Epidermal melanocyte (primary cell): ENCODE data around the gene DAPK1.

Source experiments
- DNase-seq: peaks from one replicate; pipeline ENCODE4 v3.0.0; 2011; ENCODE audit warnings: low spot score; ENCODE audit not compliant: insufficient read length

The DAPK1 gene

GRCh38 chr9:87610200-87611155 lies 112.8 kb downstream of the DAPK1 start:
- no peak for DNase-seq

- no peak for DNase-seq
Measured at GRCh38 chr9:87611776-87612175, 114.1 kb downstream of the DAPK1 start.

- DNase-seq = no peak
Measured at GRCh38 chr9:87612536-87612935, 114.9 kb downstream of the DAPK1 start.

- DNase-seq = no peak
Measured at GRCh38 chr9:87613265-87614111, 115.8 kb downstream of the DAPK1 start.

- DNase-seq = no peak
Measured at GRCh38 chr9:87614397-87614796, 116.7 kb downstream of the DAPK1 start.

- DNase-seq = no peak
Measured at GRCh38 chr9:87615136-87615535, 117.5 kb downstream of the DAPK1 start.

GRCh38 chr9:87615547-87616148 lies 118.0 kb downstream of the DAPK1 start:
- DNase-seq = no peak

- DNase-seq = no peak
Measured at GRCh38 chr9:87618226-87618625, 120.6 kb downstream of the DAPK1 start.

GRCh38 chr9:87618931-87619330 lies 121.3 kb downstream of the DAPK1 start:
- DNase-seq = no peak

GRCh38 chr9:87619346-87619745 lies 121.7 kb downstream of the DAPK1 start:
- DNase-seq = no peak

- DNase-seq = no peak
Measured at GRCh38 chr9:87620731-87621322, 123.2 kb downstream of the DAPK1 start.

GRCh38 chr9:87622098-87622497 lies 124.4 kb downstream of the DAPK1 start:
- no peak for DNase-seq

- no peak for DNase-seq
Measured at GRCh38 chr9:87622923-87623322, 125.3 kb downstream of the DAPK1 start.

GRCh38 chr9:87628346-87628745 lies 130.7 kb downstream of the DAPK1 start:
- no peak for DNase-seq

GRCh38 chr9:87629104-87629503 lies 131.4 kb downstream of the DAPK1 start:
- DNase-seq = no peak

- DNase-seq = no peak
Measured at GRCh38 chr9:87630266-87630665, 132.6 kb downstream of the DAPK1 start.

GRCh38 chr9:87630846-87631245 lies 133.2 kb downstream of the DAPK1 start:
- no peak for DNase-seq

GRCh38 chr9:87635656-87636501 lies 138.2 kb downstream of the DAPK1 start:
- no peak for DNase-seq

- DNase-seq = no peak
Measured at GRCh38 chr9:87638292-87638691, 140.6 kb downstream of the DAPK1 start.

- DNase-seq = no peak
Measured at GRCh38 chr9:87639949-87640348, 142.3 kb downstream of the DAPK1 start.
